Endothelial cell of umbilical vein (primary cell): ENCODE data around the gene SHROOM2. TPM values are rescaled to one million over a fixed set of nuclear protein-coding genes. Genes with fewer than 3 reads are reported as not detected.

Experiments used
- BruUV-seq: library from RNA; stranded (reverse); fragments of 400-500 nt; replicated peaks from 2 replicates; lab custom pipeline; 2021; lab: Mats Ljungman, UMichigan
- CTCF ChIA-PET: fragments of 300-600, 350-600 bp; sonication (Branson Sonifier 250); formaldehyde crosslinking; loops from one replicate; lab custom pipeline; 2021; ENCODE audit warnings: antibody characterized with exemption, inconsistent platforms; lab: Charles Lee
- POLR2A ChIA-PET: fragments of 300-600, 350-600 bp; sonication (Branson Sonifier 250); formaldehyde crosslinking; loops from one replicate; lab custom pipeline; 2021; ENCODE audit warnings: antibody characterized with exemption, inconsistent platforms; lab: Charles Lee
- DNase-seq: peaks from one replicate; pipeline ENCODE4 v3.0.0-alpha.2; 2011; ENCODE audit warnings: low read depth, low spot score
- FAIRE-seq: peaks from 2 replicates; lab custom pipeline; 2011; peaks lifted over from hg19 to GRCh38; lab: Jason Lieb, UNC
- H2AFZ ChIP-seq: 2 replicates; pipeline ENCODE4 v1.6.0; 2012; ENCODE audit warnings: low read depth, low read length, control low read depth, inconsistent platforms
- H3K27ac ChIP-seq: 2 replicates; pipeline ENCODE4 v1.5.1; 2011; ENCODE audit warnings: low read depth, mild to moderate bottlenecking, control low read depth, low read length, moderate library complexity; ENCODE audit not compliant: insufficient read depth
- H3K27me3 ChIP-seq, 2 experiments: 2 replicates each; pipeline versions ENCODE4 v1.6.0 to v1.6.1; 2011; ENCODE audit warnings: low read length in 2 of 2, mixed read lengths in 1 of 2; ENCODE audit not compliant: control insufficient read depth in 2 of 2, insufficient read depth in 2 of 2
- H3K36me3 ChIP-seq, 2 experiments: 2 replicates in 1 of 2; 3 replicates in 1 of 2; pipeline ENCODE4 v1.5.1; 2011; ENCODE audit warnings: low read length in 2 of 2, mild to moderate bottlenecking in 1 of 2, moderate library complexity in 1 of 2; ENCODE audit not compliant: control insufficient read depth in 2 of 2, insufficient read depth in 2 of 2; ENCODE audit errors: extremely low read depth in 1 of 2
- H3K4me1 ChIP-seq: 3 replicates; pipeline ENCODE4 v1.5.1; 2011; ENCODE audit warnings: mild to moderate bottlenecking, low read length; ENCODE audit not compliant: control insufficient read depth, insufficient read depth; ENCODE audit errors: extremely low read depth
- H3K4me2 ChIP-seq: 2 replicates; pipeline ENCODE4 v1.6.1; 2011; ENCODE audit warnings: low read length, control low read depth, mixed read lengths; ENCODE audit not compliant: insufficient read depth
- H3K4me3 ChIP-seq, 3 experiments: fragments of 200-600 bp in 1 of 3; sonication (generic), shearing (Covaris generic) in 1 of 3; replicated peaks in 1 of 3; 2 replicates each; pipeline ENCODE4 v1.5.1; 2011 to 2016; ENCODE audit warnings: control low read depth in 3 of 3, low read length in 3 of 3, mild to moderate bottlenecking in 2 of 3, inconsistent platforms in 1 of 3, low read depth in 1 of 3, moderate library complexity in 1 of 3; ENCODE audit not compliant: insufficient read depth in 1 of 3
- H3K79me2 ChIP-seq: 2 replicates; pipeline ENCODE4 v1.6.0; 2012; ENCODE audit warnings: low read length, inconsistent platforms; ENCODE audit not compliant: control insufficient read depth, insufficient read depth
- H3K9ac ChIP-seq: replicated peaks from 2 replicates; pipeline ENCODE3; 2011; ENCODE audit warnings: low read length, control low read depth; ENCODE audit not compliant: insufficient read depth; ENCODE audit errors: extremely low read depth
- H3K9me1 ChIP-seq: replicated peaks from 3 replicates; pipeline ENCODE4 v1.6.0; 2011; ENCODE audit warnings: mild to moderate bottlenecking, low read length; ENCODE audit not compliant: control insufficient read depth, insufficient read depth; ENCODE audit errors: extremely low read depth
- H3K9me3 ChIP-seq: replicated peaks from 2 replicates; pipeline ENCODE4 v1.5.1; 2012; ENCODE audit warnings: low read length, inconsistent platforms; ENCODE audit not compliant: control insufficient read depth, insufficient read depth
- H4K20me1 ChIP-seq: replicated peaks from 2 replicates; pipeline ENCODE3; 2011; ENCODE audit warnings: mild to moderate bottlenecking, low read length; ENCODE audit not compliant: control insufficient read depth, insufficient read depth; ENCODE audit errors: extremely low read depth
- EZH2 ChIP-seq: IDR thresholded peaks from 2 replicates; pipeline ENCODE4 v1.6.1; 2012; ENCODE audit warnings: borderline replicate concordance, low read depth, mild to moderate bottlenecking, moderate library complexity, low read length, inconsistent platforms; ENCODE audit not compliant: severe bottlenecking
- FOS ChIP-seq: IDR thresholded peaks from 2 replicates; pipeline ENCODE4 v1.6.1; 2011; ENCODE audit warnings: mild to moderate bottlenecking, low read length, moderate library complexity, borderline replicate concordance; ENCODE audit not compliant: insufficient read depth
- GATA2 ChIP-seq: IDR thresholded peaks from 2 replicates; pipeline ENCODE4 v1.7.0; 2011; ENCODE audit warnings: low read depth, mild to moderate bottlenecking, moderate library complexity, mixed read lengths, low read length; ENCODE audit not compliant: insufficient read length, insufficient read depth
- JUN ChIP-seq: IDR thresholded peaks from 2 replicates; pipeline ENCODE4 v1.6.1; 2011; ENCODE audit warnings: borderline replicate concordance, low read depth; ENCODE audit not compliant: insufficient read length, insufficient read depth
- MYC ChIP-seq: IDR thresholded peaks from one replicate; pipeline ENCODE4 v1.6.1; 2011; ENCODE audit warnings: mild to moderate bottlenecking, low read depth, low read length
- POLR2A ChIP-seq: IDR thresholded peaks from 2 replicates; pipeline ENCODE4 v1.6.1; 2012; ENCODE audit warnings: low read depth, mild to moderate bottlenecking, control low read depth, low read length
- POLR2AphosphoS5 ChIP-seq: IDR thresholded peaks from 2 replicates; pipeline ENCODE4 v1.6.1; 2012; ENCODE audit warnings: low read depth, mild to moderate bottlenecking, control low read depth, low read length, moderate library complexity; ENCODE audit not compliant: insufficient read depth
- dilution Hi-C: fragments of 300-500 bp; cut with MboI; formaldehyde crosslinking; loops from one replicate; pipeline ENCODE4 v1.15.0; 2019; ENCODE audit warnings: low sequenced_read_pairs; ENCODE audit not compliant: extremely low pct_ligation_motif_present
- intact Hi-C: fragments of 100-400 bp; cut with micrococcal nuclease; formaldehyde crosslinking; loops from one replicate; pipeline ENCODE4 v1.10.0; 2022
- polyA plus RNA-seq, 4 experiments: library from polyadenylated mRNA; depleted of rRNA in 3 of 4; stranded (reverse) in 3 of 4; unstranded in 1 of 4; fragments of >200 nt; gene quantifications; 2 replicates each; pipeline versions ENCODE4 v1.2.1 to v1.2.3, GENCODE V29; 2011 to 2012; ENCODE audit warnings: missing spikeins in 1 of 4
- total RNA-seq: library from RNA; stranded (reverse); gene quantifications from 2 replicates; pipeline ENCODE4 v1.2.3, GENCODE V29; 2021
- TF ChIP-seq, protein P1 (sequence below), 2 donors: IDR thresholded peaks; 1 replicate in 1 of 2; 2 replicates in 1 of 2; pipeline ENCODE4 v1.5.1; 2011; ENCODE audit warnings: low read length in 2 of 2, mild to moderate bottlenecking in 2 of 2, moderate library complexity in 2 of 2, control low read depth in 1 of 2, inconsistent platforms in 1 of 2, low read depth in 1 of 2; ENCODE audit not compliant: insufficient read depth in 1 of 2; ENCODE audit errors: extremely low read depth in 1 of 2
- TF ChIP-seq, protein P2 (sequence below): IDR thresholded peaks from 2 replicates; pipeline ENCODE4 v1.6.1; 2011; ENCODE audit not compliant: insufficient read depth, insufficient read length

Gene SHROOM2
- total and polyA plus RNA-seq, 2 donors (not counting 3 experiments of a cell fraction or from before 2014, with no cell fraction given): 3.7 to 11.8 TPM

DNA sequence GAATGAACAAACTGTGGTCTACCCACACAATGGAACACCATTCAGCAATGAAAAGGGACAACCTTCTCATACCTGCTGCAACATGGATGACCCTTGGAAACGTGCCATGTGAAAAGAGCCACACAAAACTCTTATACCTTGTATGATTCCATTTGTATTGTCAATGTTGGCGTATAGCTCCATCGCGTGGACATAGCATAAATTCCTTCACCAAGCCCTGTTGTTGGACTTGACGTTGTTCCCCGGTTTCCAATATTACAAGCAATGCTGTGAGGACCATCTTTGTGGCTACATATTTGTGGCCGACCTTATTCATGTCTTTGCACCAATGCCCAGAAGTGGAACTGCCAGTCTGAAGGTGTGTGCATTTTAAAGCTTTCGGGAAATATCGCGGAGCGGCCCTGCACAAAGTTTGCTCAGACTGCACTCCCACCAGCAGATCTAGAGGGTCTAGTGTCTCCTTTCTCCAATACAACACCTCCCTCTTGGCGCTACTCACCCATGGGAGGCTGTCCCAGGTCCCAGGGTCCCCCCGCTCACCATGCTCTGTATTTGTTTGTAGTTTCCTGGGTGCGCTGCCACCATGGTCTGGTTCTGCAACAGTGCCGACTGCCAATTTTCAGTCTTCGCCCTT is 180.7 kb downstream of the SHROOM2 start, which contains the start of gene CLDN34:
CLDN34 (plus strand) TSS at position 584 of the 634 bp plus-strand sequence; CDS start at position 584, 0 bp downstream.
- H3K27ac ChIP-seq: no peak within 1 kb of the TSS
- no peak within 1 kb of the TSS for H3K9ac ChIP-seq
- H3K4me2 ChIP-seq: no peak within 1 kb of the TSS
- no TSS peak for BruUV-seq
- POLR2A ChIA-PET: no interaction called here
- CTCF ChIA-PET: no interaction called here
- H2AFZ ChIP-seq: no peak within 1 kb of the TSS
- dilution Hi-C loops: no loop called here
- H3K36me3 ChIP-seq: no peaks in the 10 kb centered on the region
- H3K9me1 ChIP-seq: no peaks in the 10 kb centered on the region
- H3K4me3 ChIP-seq: no peak within 1 kb of the TSS
- H3K4me1 ChIP-seq: no peaks in the 10 kb centered on the region
- TF ChIP-seq POLR2A (no peak), GATA2 (no peak), JUN (no peak), EZH2 (no peak), FOS (no peak), MYC (no peak), POLR2AphosphoS5 (no peak)
- TF ChIP-seq, protein P1, sequence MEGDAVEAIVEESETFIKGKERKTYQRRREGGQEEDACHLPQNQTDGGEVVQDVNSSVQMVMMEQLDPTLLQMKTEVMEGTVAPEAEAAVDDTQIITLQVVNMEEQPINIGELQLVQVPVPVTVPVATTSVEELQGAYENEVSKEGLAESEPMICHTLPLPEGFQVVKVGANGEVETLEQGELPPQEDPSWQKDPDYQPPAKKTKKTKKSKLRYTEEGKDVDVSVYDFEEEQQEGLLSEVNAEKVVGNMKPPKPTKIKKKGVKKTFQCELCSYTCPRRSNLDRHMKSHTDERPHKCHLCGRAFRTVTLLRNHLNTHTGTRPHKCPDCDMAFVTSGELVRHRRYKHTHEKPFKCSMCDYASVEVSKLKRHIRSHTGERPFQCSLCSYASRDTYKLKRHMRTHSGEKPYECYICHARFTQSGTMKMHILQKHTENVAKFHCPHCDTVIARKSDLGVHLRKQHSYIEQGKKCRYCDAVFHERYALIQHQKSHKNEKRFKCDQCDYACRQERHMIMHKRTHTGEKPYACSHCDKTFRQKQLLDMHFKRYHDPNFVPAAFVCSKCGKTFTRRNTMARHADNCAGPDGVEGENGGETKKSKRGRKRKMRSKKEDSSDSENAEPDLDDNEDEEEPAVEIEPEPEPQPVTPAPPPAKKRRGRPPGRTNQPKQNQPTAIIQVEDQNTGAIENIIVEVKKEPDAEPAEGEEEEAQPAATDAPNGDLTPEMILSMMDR (IDR thresholded peaks at IDR 0.05; ENCODE audit: extremely low read depth in 1 of 2, insufficient read depth in 1 of 2, low read depth in 1 of 2, low read length in 2 of 2): no peak
- TF ChIP-seq, protein P2, sequence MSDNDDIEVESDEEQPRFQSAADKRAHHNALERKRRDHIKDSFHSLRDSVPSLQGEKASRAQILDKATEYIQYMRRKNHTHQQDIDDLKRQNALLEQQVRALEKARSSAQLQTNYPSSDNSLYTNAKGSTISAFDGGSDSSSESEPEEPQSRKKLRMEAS: no peak
- H3K9me3 ChIP-seq: no peaks in the 10 kb centered on the region
- no peaks in the 10 kb centered on the region for H3K79me2 ChIP-seq
- no peaks in the 10 kb centered on the region for H3K27me3 ChIP-seq
- H4K20me1 ChIP-seq: no peaks in the 10 kb centered on the region
- DNase-seq (no peak), FAIRE-seq (no peak)
- intact Hi-C loops: no loop called here
